IMR-90 (cell line): Measurements from ENCODE around the gene BUB1. TPM values are rescaled to one million over a fixed set of nuclear protein-coding genes. Genes with fewer than 3 reads are reported as not detected.
"Not testable (repeated sequence)": the region's sequence is repeated elsewhere in the genome, so short reads cannot be mapped to it uniquely, and the experiment has no call there.

Experiments
- ATAC-seq: fragments of 200-7000 bp; cut with Tn5 transposase; 2 replicates; pipeline ENCODE4 v1.9.1; 2020; ENCODE audit warnings: low read depth, mild to moderate bottlenecking, moderate library complexity
- BruUV-seq: library from RNA; stranded (reverse); fragments of 400-500 nt; replicated peaks from 2 replicates; lab custom pipeline; 2021; lab: Mats Ljungman, UMichigan
- CTCF ChIA-PET: fragments of 300-600 bp; formaldehyde crosslinking; extraction: SDS; loops from one replicate; lab custom pipeline; 2021; ENCODE audit warnings: antibody characterized with exemption; lab: Yijun Ruan, JAX
- POLR2A ChIA-PET: fragments of 300-600 bp; sonication (Branson Sonifier 250); formaldehyde crosslinking; loops from one replicate; lab custom pipeline; 2022; ENCODE audit warnings: antibody characterized with exemption; ENCODE audit not compliant: unreplicated experiment; lab: Charles Lee
- DNase-seq: peaks from one replicate; pipeline ENCODE4 v3.0.0; 2013
- H2AFZ ChIP-seq: replicated peaks from 2 replicates; pipeline ENCODE3; 2013; ENCODE audit warnings: low read length, mild to moderate bottlenecking; ENCODE audit not compliant: poor library complexity
- H2AK5ac ChIP-seq: 2 replicates; pipeline ENCODE4 v1.6.1; 2013; ENCODE audit warnings: low read depth, low read length, inconsistent platforms
- H2AK9ac ChIP-seq: replicated peaks from 2 replicates; pipeline ENCODE3; 2013; ENCODE audit warnings: mild to moderate bottlenecking, low read depth, low read length, moderate library complexity; ENCODE audit not compliant: poor library complexity
- H2BK120ac ChIP-seq: 2 replicates; pipeline ENCODE4 v1.6.1; 2013; ENCODE audit warnings: low read depth, low read length, inconsistent platforms
- H2BK15ac ChIP-seq: 3 replicates; pipeline ENCODE4 v1.6.1; 2013; ENCODE audit warnings: low read depth, low read length, inconsistent platforms
- H2BK20ac ChIP-seq: 2 replicates; pipeline ENCODE4 v1.6.1; 2013; ENCODE audit warnings: low read depth, mild to moderate bottlenecking, inconsistent platforms, low read length, moderate library complexity
- H2BK5ac ChIP-seq: 2 replicates; pipeline ENCODE4 v1.6.1; 2013; ENCODE audit warnings: mild to moderate bottlenecking, low read depth, low read length, inconsistent platforms; ENCODE audit not compliant: poor library complexity, severe bottlenecking
- H3K14ac ChIP-seq: replicated peaks from 2 replicates; pipeline ENCODE4 v1.6.1; 2013; ENCODE audit warnings: low read depth, low read length, inconsistent platforms
- H3K18ac ChIP-seq: 2 replicates; pipeline ENCODE4 v1.6.1; 2013; ENCODE audit warnings: low read depth, low read length, control low read depth
- H3K23ac ChIP-seq: 2 replicates; pipeline ENCODE4 v1.6.1; 2013; ENCODE audit warnings: low read depth, low read length, inconsistent platforms
- H3K27ac ChIP-seq: 2 replicates; pipeline ENCODE4 v1.5.1; 2013; ENCODE audit warnings: mild to moderate bottlenecking, control low read depth, low read length; ENCODE audit not compliant: insufficient read depth
- H3K27me3 ChIP-seq: 2 replicates; pipeline ENCODE4 v1.6.1; 2013; ENCODE audit warnings: low read length; ENCODE audit not compliant: control insufficient read depth, insufficient read depth
- H3K36me3 ChIP-seq: 2 replicates; pipeline ENCODE4 v1.6.1; 2013; ENCODE audit warnings: low read length, mixed read lengths; ENCODE audit not compliant: control insufficient read depth, insufficient read depth
- H3K4ac ChIP-seq: 2 replicates; pipeline ENCODE4 v1.6.1; 2013; ENCODE audit warnings: low read depth, low read length, inconsistent platforms
- H3K4me1 ChIP-seq: 2 replicates; pipeline ENCODE4 v1.6.1; 2013; ENCODE audit warnings: low read length, mixed read lengths; ENCODE audit not compliant: control insufficient read depth, insufficient read depth
- H3K4me2 ChIP-seq: 2 replicates; pipeline ENCODE4 v1.6.1; 2013; ENCODE audit warnings: low read depth, mild to moderate bottlenecking, control low read depth, low read length, moderate library complexity
- H3K4me3 ChIP-seq: 2 replicates; pipeline ENCODE4 v1.5.1; 2013; ENCODE audit warnings: low read depth, mild to moderate bottlenecking, control low read depth, low read length, moderate library complexity; ENCODE audit not compliant: insufficient read depth
- H3K56ac ChIP-seq: 2 replicates; pipeline ENCODE4 v1.6.1; 2013; ENCODE audit warnings: low read length, inconsistent platforms; ENCODE audit not compliant: insufficient read depth; ENCODE audit errors: extremely low read depth
- H3K79me1 ChIP-seq, 2 experiments: 2 replicates each; pipeline ENCODE4 v1.6.1; 2013; ENCODE audit warnings: low read length in 2 of 2, inconsistent platforms in 1 of 2, low read depth in 1 of 2
- H3K9ac ChIP-seq: 2 replicates; pipeline ENCODE4 v1.6.1; 2013; ENCODE audit warnings: low read depth, low read length, control low read depth
- H3K9me1 ChIP-seq: 2 replicates; pipeline ENCODE4 v1.6.1; 2013; ENCODE audit warnings: low read length, inconsistent platforms; ENCODE audit not compliant: insufficient read depth
- H3K9me3 ChIP-seq: 2 replicates; pipeline ENCODE4 v1.6.1; 2013; ENCODE audit warnings: low read length; ENCODE audit not compliant: control insufficient read depth, insufficient read depth
- H4K20me1 ChIP-seq: 2 replicates; pipeline ENCODE4 v1.6.1; 2013; ENCODE audit warnings: low read length, inconsistent platforms; ENCODE audit not compliant: insufficient read depth
- H4K5ac ChIP-seq: 2 replicates; pipeline ENCODE4 v1.6.1; 2013; ENCODE audit warnings: mild to moderate bottlenecking, low read depth, low read length, control low read depth
- H4K8ac ChIP-seq, 2 experiments: 2 replicates each; pipeline ENCODE4 v1.6.1; 2013; ENCODE audit warnings: low read depth in 2 of 2, low read length in 2 of 2, control low read depth in 1 of 2, inconsistent platforms in 1 of 2
- H4K91ac ChIP-seq: 2 replicates; pipeline ENCODE4 v1.6.1; 2013; ENCODE audit warnings: low read depth, low read length, inconsistent platforms; ENCODE audit not compliant: insufficient read depth
- WGBS, 2 experiments: methylation state at CpG; one replicate each; pipeline versions ENCODE4 v1.1.5 to v1.1.7; 2013; ENCODE audit warnings: missing lambda C conversion rate in 2 of 2; ENCODE audit not compliant: insufficient read length in 1 of 2; ENCODE audit errors: extremely low coverage in 2 of 2; 5-methylcytosine and 5-hydroxymethylcytosine counted together
- dilution Hi-C: fragments of 300-500 bp; cut with HindIII; formaldehyde crosslinking; loops from one replicate; pipeline ENCODE4 v1.14.3; 2018; ENCODE audit warnings: low sequenced_read_pairs; ENCODE audit not compliant: unreplicated experiment
- in situ Hi-C: fragments of 300-500 bp; cut with MboI; formaldehyde crosslinking; loops from 3 replicates; pipeline ENCODE4 v1.14.3; 2019; ENCODE audit warnings: low sequenced_read_pairs, inconsistent platforms, mixed read lengths
- intact Hi-C: fragments of 100-400 bp; cut with micrococcal nuclease; formaldehyde crosslinking; loops from 2 replicates; pipeline ENCODE4 v1.10.0; 2022
- polyA plus RNA-seq, 3 experiments: library from polyadenylated mRNA; depleted of rRNA; stranded (reverse); fragments of >200 nt; gene quantifications; 2 replicates each; pipeline ENCODE4 v1.2.3, GENCODE V29; 2012; ENCODE audit warnings: low replicate concordance in 1 of 3
- total RNA-seq: library from RNA; depleted of rRNA; stranded (reverse); fragments of >200 nt; gene quantifications from 2 replicates; pipeline ENCODE4 v1.2.3, GENCODE V29; 2012; rRNA removed

BUB1 gene
- total and polyA plus RNA-seq, 2 of the 4 experiments (the other 2 are of a cell fraction): 19.6 to 43.4 TPM

GRCh38 chr2:110588520-110588919 lies 89.3 kb downstream of the BUB1 start:
- intact Hi-C loops, BruUV-seq, DNase-seq, H3K4ac ChIP-seq, H2AK9ac ChIP-seq, H4K8ac ChIP-seq, H2AFZ ChIP-seq, CTCF ChIA-PET, H2BK20ac ChIP-seq, H2BK120ac ChIP-seq, ATAC-seq, H4K5ac ChIP-seq, H3K9ac ChIP-seq, H3K56ac ChIP-seq, H3K9me3 ChIP-seq, H3K18ac ChIP-seq, in situ Hi-C loops, POLR2A ChIA-PET, H3K27ac ChIP-seq, H3K14ac ChIP-seq, H4K91ac ChIP-seq, H3K4me2 ChIP-seq, H2BK15ac ChIP-seq, H3K4me1 ChIP-seq, H4K20me1 ChIP-seq, H3K4me3 ChIP-seq, H3K27me3 ChIP-seq, H3K36me3 ChIP-seq, H3K9me1 ChIP-seq, dilution Hi-C loops, H2AK5ac ChIP-seq, H2BK5ac ChIP-seq, H3K23ac ChIP-seq, H3K79me1 ChIP-seq: not testable (repeated sequence)
- no CpG with 5 or more reads among the region's 1 CpG for WGBS, 2 experiments

Other genes with a start within 250 kb of the BUB1 start
- gene LIMS4, start 205.2 kb downstream of the BUB1 start, total RNA-seq: 2.5 and 3.6 TPM in 2 replicates
- 5.2 and 5.7 TPM in 2 replicates for gene LIMS4, start 205.2 kb downstream of the BUB1 start, polyA plus RNA-seq (2012; rRNA removed)
- 10.6 and 23.3 TPM in 2 replicates for gene RGPD6, start 100.8 kb downstream of the BUB1 start, total RNA-seq
- 5.2 and 6.7 TPM in 2 replicates for gene RGPD6, start 100.8 kb downstream of the BUB1 start, polyA plus RNA-seq (2012; rRNA removed)
- not detected in 2 replicates for gene ACOXL, start 54.5 kb upstream of the BUB1 start, total RNA-seq
- not detected in 2 replicates for gene ACOXL, start 54.5 kb upstream of the BUB1 start, polyA plus RNA-seq (2012; rRNA removed)